Measurements from ENCODE around the gene ZSWIM8.
"Not testable (repeated sequence)": the region's sequence is repeated elsewhere in the genome, so short reads cannot be mapped to it uniquely, and the experiment has no call there.

ZSWIM8 gene

DNA sequence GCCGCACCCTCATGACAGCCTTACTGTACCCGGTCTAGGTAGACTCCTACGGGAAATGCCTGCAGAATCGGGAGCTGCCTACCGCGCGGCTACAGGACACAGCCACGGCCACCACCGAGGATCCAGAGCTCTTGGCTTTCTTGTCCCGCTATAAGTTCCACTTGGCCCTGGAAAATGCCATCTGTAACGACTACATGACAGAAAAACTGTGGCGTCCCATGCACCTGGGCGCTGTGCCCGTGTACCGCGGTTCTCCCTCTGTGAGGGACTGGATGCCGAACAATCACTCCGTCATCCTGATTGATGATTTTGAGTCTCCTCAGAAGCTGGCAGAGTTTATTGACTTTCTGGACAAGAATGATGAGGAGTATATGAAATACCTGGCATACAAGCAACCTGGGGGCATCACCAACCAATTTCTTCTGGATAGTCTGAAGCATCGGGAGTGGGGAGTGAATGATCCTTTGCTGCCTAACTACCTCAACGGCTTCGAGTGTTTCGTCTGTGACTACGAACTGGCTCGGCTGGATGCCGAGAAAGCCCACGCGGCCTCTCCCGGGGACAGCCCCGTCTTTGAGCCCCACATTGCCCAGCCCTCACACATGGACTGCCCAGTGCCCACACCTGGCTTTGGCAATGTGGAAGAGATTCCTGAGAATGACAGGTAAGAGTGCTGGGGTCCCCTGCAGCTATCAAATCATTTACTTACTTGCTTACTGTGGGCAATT, 12.1 kb upstream of the ZSWIM8 start:
- no peak for DNase-seq (ENCODE audit: low read depth, low spot score)

DNA sequence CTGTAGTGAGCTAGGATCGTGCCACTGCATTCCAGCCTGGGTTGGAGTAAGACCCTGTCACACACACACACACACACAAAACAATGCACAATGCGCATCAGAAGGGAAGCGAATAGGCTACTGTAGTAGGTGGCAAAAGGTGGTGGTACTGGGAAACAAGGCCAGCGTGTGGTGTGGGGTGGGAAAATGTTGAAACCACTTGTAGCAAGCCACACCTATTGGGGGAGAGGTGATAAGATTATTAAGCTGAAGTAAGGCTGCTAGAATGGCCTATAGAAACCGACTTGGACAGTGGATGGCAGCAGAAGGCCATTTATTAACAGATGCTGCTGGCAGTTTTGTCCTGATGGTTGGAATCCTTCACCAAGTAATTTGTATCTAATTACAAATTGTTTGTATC, 10.8 kb upstream of the ZSWIM8 start:
- no peak for DNase-seq (ENCODE audit: low read depth, low spot score)

DNA sequence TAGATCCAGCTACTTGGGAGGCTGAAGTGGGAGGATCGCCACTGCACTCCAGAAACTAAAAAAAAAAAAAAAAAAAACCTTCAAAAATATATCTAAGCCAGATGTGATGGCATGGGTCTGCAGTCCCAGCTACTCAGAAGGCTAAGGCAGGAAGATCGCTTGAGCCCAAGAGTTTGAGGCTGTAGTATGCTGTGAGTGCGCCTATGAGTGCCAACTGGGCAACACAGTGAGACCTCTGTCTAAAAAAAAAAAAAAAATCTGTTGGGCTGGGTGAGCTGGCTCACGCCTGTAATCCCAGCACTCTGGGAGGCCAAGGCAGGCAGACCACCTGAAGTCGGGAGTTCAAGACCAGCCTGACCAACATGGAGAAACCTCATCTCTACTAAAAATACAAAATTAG, 6.4 kb upstream of the ZSWIM8 start:
- DNase-seq (ENCODE audit: low read depth, low spot score), result no peak

DNA sequence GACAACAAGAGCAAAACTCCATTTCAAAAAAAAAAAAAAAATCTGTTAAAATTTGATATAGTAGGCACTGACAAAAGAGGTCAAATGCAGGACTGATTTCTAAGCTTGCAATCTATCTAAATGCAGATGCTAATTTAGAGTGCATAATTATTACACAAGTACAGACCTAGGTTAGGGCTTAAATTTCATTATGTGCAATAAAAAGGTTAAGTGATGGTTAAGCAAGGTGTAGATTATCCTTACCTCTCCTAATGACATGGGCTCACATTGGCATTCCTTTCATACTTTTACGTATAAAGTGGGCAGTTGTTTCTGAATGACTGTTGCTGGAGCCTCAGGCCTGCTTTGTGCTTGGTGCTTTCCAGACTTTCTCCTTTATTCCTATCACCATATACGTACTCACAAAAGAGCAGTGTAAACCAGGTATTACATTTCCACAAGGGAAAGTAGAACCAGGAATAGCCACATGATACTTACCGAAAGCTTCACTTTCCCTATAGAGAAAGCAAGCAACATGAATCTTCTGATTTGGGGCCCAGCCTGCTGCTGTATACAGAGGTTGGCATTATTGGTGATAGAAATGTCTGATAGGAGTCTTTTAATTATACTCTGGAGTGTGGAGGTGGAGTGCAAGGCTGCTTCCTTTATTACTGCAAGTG, 5.7 kb upstream of the ZSWIM8 start:
- no peak for DNase-seq (ENCODE audit: low read depth, low spot score)

DNA sequence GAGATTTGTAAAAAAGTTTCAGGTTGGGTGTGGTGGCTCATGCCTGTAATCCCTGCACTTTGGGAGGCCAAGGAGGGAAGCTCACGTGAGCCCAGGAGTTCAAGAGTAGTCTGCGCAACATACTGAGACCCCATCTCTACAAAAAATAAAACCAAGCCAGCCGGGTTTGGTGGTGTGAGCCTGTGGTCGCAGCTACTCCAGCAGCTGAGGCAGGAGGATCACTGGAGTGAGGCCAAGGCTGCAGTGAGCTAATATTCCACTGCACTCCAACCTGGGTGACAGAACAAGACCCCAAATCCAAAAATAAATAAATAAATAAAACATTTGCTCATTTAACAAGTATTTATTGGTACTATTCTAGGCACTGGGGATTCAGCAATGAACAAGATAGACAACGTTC, 5.1 kb upstream of the ZSWIM8 start:
- no peak for DNase-seq (ENCODE audit: low read depth, low spot score)

DNA sequence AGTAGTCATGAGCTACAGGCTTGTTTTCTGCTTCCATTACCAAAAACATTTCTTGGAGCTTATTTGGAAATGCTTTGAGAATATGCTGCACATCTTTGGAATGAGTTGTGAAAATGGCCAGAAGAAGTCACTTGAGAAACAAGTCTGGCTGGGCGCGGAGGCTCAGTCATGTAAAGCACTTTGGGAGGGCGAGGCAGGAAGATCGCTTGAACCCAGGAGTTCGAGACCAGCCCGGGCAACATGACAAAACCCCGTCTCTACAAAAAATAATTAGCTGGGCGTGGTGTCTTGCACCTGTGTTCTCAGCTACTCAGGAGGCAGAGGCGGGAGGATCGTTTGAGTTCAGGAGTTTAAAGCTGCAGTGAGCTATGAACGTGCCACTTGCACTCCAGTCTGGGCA, 4.4 kb upstream of the ZSWIM8 start:
- no peak for DNase-seq (ENCODE audit: low read depth, low spot score)

DNA sequence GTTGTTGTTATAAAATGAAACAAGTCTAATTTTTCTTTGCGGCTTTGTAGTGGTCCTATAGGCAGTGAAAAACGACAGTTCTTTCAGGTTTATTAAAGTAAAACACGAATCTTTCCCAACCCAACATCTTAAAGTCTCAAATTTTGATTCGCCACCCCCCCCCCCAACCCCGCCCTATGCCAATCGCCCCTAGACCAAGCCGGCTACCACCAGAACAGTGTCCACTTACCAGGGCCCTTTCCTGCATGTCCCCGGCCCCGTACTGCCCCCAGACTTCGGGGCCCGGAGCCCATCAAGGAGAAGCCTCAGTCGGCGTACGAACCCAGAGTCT, 3.9 kb upstream of the ZSWIM8 start:
- DNase-seq (ENCODE audit: low read depth, low spot score), result no peak

DNA sequence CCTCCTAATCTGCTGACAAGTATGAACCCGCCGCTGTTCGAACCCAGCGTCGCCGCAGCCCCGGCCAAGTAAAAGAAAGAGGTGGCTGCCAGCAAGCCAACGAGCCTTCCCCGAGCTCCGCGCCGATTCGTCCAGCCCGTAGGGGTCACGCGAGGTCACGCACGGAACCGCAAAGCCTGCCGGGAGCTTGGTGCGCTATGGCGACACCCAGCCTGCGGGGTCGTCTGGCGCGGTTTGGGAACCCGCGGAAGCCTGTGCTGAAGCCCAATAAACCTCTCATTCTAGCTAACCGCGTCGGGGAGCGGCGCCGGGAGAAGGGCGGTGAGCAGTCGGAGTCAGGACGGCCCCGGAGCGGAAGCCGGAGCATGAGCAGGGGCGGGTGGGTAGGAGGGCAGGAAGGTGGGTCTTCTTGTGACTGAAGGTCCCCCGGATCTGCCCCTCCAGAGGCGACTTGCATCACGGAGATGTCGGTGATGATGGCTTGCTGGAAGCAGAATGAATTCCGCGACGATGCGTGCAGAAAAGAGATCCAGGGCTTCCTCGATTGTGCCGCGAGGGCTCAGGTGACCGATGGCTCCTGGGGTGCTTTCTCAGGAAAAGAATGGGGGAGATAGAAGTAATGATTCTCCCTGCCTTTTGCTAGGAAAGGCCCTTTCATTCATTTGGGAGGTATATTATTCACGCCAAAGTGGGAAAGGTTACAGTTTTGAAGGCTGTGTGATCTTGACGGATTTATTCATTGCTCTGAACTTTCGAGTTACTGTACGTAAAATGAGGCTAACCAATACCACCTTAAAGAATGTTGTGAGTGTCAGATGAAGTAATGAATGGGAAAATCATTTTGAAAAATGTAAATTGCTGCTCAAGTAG, 3.3 kb upstream of the ZSWIM8 start, which contains the start of gene CHCHD1:
Gene CHCHD1 (plus strand): TSS at position 170 of the 870 bp plus-strand sequence. CDS start 28 bp downstream, at position 198.
- DNase-seq (ENCODE audit: low read depth, low spot score), result peak; percentile 88

DNA sequence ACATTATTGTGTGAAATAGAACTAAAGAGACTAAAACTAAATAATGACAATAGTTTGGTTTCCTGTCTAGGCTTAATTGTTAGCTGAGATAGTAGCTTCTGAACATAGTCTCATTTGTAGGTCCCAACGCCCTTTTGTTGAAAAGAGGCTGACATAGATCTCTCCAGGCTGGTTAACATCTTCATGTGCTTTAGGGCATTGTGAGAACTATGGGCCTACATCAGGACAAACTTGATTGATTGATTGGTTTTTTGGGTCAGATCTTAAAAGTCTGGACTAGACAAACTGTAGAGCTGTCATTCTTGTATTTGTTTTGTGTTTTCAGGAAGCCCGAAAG, 2.7 kb upstream of the ZSWIM8 start:
- no peak for DNase-seq (ENCODE audit: low read depth, low spot score)

DNA sequence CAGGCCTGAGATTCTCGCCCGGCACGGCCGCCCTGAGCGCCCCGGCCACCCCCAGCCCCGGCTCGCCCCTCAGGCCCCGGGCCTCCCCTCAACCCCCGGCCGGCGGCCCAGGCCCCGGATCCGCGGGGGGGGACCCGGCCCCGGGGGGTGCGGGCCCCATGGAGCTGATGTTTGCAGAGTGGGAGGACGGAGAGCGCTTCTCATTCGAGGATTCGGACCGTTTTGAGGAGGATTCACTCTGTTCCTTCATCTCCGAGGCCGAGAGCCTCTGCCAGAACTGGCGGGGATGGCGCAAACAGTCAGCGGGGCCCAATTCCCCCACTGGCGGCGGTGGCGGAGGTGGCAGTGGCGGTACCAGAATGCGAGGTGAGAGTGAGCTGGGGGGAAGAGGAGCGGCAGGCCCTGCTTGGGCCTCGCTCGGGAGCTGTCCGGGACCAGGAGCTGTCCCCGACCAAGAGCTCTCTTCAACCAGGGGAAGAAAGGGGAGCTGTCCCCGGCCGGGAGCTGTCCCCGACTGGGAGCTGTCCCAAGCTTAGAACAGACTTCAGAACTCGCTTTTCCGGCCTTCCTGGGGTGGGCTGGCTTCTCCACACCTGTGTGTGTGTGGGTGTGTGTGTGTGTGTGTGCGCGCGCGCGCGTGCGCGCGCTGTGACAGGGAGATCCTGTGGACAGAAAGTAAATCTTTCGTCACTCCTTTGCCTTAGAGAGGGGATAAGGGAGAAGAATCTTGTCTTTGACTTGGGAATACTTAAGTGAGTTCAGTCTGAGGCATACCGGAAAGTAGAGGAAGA, 510 bp downstream of the ZSWIM8 start:
- no peak for DNase-seq (ENCODE audit: low read depth, low spot score)

DNA sequence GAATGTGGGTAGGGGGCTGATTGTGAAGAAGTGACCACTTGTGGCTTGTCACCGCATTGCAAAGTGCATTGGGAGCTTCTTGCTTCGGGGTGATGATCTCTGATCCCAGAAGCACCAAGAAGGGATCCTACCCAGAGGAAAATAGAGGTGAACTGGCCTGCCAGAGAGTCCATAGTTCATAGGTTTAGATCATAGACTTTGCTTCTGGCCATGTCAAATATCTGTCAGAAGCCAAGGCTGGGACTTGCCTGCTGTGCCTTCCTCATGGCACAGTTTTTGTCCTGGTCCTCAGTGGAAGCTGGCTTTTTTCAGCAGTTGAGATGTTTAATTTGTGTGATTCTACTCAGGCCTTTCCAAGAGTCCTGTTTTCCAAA, 1.1 kb downstream of the ZSWIM8 start:
- no peak for DNase-seq (ENCODE audit: low read depth, low spot score)

DNA sequence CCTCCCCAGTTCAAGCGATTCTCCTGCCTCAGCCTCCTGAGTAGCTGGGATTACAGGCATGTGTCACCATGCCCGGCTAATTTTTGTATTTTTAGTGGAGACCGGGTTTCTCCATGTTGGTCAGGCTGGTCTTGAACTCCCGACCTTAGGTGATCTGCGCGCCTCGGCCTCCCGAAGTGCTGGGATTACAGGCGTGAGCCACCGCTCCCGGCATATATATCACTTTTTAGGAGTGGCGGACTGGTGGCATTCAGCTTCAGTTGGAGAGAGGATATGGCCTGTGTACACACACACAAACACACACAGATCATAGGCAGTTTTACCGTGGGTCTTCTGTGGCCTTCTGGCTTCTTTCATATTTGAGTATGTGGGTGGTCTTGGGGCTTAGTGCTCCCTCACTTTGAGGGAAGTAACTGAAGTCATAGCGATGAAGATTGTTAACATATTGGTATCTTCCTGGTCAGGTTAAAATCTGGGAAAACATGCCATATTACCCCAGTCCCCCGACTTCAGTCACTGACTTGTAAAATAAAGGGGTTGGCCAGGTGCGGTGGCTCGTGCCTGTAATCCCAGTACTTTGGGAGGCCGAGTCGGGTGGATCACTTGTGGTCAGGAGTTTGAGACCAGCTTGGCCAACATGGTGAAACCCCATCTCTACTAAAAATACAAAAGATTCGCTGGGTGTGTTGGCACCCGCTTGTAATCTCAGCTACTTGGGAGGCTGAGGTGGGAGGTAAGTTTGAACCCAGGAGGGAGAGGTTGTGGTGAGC, 1.8 kb downstream of the ZSWIM8 start:
- not testable (repeated sequence) for DNase-seq (ENCODE audit: low read depth, low spot score)

DNA sequence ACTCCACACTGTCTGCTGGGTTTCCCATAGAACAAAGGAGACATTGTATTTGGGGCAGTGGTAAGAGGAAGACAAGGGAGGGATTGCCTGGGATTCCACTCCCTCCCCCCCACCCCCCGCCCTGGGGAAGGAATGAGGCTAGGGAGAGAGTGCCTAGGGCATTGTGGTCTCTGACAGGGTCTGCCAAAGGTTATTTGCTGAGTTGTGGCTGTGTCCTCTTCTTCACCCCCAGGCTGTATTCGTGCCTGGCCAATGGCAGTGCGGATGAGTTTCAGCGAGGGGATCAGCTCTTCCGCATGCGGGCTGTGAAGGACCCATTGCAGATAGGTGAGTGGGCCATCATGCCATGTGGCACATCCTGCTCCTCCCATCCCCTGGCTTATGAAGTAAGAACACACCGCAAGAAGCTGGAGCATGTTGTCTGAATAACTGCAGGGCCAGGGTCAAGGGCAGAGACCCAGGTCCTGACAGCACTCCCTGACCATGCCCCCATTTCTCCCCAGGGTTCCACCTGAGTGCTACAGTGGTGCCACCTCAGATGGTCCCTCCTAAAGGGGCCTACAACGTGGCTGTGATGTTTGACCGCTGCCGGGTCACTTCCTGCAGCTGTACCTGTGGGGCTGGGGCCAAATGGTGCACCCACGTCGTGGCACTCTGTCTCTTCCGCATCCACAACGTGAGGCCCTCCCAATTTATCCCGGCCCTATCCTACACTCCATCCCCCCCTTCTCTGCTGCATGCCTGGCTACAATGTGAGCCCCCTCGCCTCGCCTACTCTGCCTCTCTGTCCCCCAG, 3.7 kb downstream of the ZSWIM8 start:
- DNase-seq (ENCODE audit: low read depth, low spot score), result no peak

DNA sequence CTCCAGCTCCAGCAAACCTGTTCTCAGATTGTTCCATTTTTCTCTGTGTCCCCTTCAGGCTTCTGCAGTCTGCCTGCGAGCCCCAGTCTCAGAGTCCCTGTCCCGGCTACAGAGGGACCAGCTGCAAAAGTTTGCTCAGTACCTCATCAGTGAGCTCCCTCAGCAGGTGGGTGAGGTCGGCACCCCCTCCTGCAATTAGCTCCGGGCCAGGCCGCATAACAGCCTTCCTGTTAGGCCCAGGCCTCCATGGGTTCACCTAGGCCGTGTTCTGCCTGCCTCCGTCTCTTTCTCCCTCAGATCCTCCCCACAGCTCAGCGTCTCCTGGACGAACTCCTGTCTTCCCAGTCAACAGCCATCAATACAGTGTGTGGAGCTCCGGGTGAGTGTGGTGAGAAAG, 4.3 kb downstream of the ZSWIM8 start:
- DNase-seq (ENCODE audit: low read depth, low spot score), result no peak

DNA sequence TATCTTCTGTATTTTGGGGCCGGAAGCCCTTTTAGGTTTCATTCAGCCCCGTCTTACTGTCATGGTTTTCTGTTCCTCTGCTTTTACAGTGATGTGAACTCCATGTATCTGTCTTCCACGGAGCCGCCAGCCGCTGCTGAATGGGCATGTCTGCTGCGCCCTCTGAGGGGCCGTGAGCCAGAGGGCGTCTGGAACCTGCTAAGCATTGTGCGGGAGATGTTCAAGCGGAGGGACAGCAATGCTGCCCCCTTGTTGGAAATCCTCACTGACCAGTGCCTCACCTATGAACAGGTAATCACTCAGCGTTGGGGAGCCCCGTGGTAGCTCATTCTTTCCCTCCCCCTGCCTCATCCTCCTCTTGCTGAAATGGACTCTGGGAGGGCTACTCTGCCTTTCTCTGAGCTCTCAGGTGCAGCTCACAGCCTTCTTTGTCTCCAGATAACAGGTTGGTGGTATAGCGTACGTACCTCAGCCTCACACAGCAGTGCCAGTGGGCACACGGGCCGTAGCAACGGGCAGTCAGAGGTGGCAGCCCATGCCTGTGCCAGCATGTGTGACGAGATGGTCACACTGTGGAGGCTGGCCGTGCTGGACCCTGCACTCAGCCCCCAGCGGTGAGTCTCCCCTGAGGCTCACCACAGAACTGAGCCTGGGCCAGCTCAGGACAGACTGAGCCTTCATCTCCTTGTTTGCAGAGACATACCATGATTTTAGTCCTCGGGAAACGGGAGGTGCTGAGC, 5.7 kb downstream of the ZSWIM8 start:
- DNase-seq (ENCODE audit: low read depth, low spot score), result no peak

DNA sequence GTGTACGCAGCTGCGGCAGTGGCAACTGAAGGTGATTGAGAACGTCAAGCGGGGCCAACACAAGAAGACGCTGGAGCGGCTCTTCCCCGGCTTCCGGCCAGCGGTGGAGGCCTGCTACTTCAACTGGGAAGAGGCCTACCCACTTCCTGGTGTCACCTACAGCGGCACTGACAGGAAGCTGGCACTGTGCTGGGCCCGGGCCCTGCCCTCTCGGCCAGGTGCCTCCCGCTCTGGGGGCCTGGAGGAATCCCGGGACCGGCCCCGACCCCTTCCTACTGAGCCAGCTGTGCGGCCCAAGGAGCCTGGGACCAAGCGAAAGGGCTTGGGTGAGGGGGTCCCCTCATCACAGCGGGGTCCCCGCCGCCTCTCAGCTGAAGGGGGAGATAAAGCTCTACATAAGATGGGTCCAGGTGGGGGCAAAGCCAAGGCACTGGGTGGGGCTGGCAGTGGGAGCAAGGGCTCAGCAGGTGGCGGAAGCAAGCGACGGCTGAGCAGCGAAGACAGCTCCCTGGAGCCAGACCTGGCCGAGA, 6.5 kb downstream of the ZSWIM8 start:
- no peak for DNase-seq (ENCODE audit: low read depth, low spot score)

DNA sequence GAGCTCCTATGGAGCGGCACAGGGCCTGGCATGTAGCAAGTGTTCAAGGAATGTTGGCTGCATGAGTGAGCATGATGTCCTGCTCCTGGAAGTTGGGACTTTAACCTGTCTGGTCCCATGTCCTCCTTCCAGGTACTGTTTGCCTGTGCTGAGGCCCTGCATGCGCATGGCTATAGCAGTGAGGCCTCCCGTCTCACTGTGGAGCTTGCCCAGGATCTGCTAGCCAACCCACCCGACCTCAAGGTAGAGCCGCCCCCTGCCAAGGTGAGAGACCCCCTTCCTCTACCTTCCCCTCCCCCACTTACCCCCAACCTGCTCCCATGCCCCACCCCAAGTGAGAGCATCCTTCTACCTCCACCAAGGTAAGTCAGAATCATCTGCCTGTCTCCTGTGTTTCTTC, 8.1 kb downstream of the ZSWIM8 start:
- DNase-seq (ENCODE audit: low read depth, low spot score), result no peak

DNA sequence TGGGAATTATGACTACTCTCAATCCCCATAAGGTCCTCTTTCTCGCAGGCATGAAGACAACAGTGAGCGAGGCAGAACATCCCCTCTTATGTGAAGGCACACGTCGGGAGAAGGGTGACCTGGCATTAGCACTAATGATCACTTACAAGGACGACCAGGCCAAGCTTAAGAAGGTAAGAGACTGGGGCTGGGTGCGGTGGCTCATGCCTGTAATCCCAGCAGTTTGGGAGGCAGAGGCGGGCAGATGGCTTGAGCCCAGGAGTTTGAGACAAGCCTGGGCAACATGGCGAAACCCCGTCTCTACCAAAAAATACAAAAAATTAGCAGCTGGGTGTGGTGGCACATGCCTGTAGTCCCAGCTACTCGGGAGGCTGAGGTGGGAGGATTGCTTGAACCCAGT, 10.1 kb downstream of the ZSWIM8 start:
- not testable (repeated sequence) for DNase-seq (ENCODE audit: low read depth, low spot score)

DNA sequence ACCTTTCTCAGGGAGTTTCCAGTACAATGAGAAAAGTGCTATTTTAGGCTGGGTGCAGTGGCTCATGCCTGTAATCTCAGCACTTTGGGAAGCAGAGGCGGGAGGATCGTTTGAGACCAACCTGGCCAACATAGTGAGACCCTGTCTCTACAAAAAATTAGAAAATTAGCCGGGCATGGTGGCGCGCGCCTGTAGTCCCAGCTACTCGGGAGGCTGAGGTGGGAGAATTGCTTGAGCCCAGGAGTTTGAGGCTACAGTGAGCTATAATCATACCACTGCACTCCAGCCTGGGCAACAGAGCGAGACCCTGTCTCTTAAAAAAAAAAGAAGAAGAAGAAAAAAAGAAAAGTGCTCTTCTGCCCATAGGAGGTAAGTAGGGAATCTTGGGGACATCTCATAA, 10.6 kb downstream of the ZSWIM8 start:
- DNase-seq (ENCODE audit: low read depth, low spot score), result not testable (repeated sequence)
